Calu3 (cell line): Measurements from ENCODE around the gene CTNNBIP1. TPM values are rescaled to one million over a fixed set of nuclear protein-coding genes. Genes with fewer than 3 reads are reported as not detected.

Experiments used
- BruUV-seq: library from RNA; stranded (reverse); fragments of 400-500 nt; replicated peaks from 2 replicates; lab custom pipeline; 2021; lab: Mats Ljungman, UMichigan
- CTCF ChIA-PET: fragments of 300-600 bp; sonication (Branson Sonifier 250); formaldehyde crosslinking; loops from one replicate; lab custom pipeline; 2022; ENCODE audit warnings: antibody characterized with exemption; lab: Charles Lee
- DNase-seq: peaks from one replicate; pipeline ENCODE4 v3.0.0; 2022
- H3K27ac Mint-ChIP-seq: one replicate; pipeline ENCODE4 v1.8.0; 2022; ENCODE audit warnings: mixed read lengths; ENCODE audit not compliant: unreplicated experiment
- H3K27me3 Mint-ChIP-seq: one replicate; pipeline ENCODE4 v1.8.0; 2022; ENCODE audit warnings: mixed read lengths; ENCODE audit not compliant: unreplicated experiment
- H3K36me3 Mint-ChIP-seq: one replicate; pipeline ENCODE4 v1.8.0; 2022; ENCODE audit warnings: mild to moderate bottlenecking, moderate library complexity, mixed read lengths; ENCODE audit not compliant: insufficient read depth, unreplicated experiment
- H3K4me1 Mint-ChIP-seq: one replicate; pipeline ENCODE4 v1.8.0; 2022; ENCODE audit warnings: mild to moderate bottlenecking, low read depth, mixed read lengths; ENCODE audit not compliant: unreplicated experiment
- H3K4me3 Mint-ChIP-seq: one replicate; pipeline ENCODE4 v1.8.0; 2022; ENCODE audit warnings: mild to moderate bottlenecking, low read depth, moderate library complexity, mixed read lengths; ENCODE audit not compliant: unreplicated experiment
- H3K9me3 Mint-ChIP-seq: one replicate; pipeline ENCODE4 v1.8.0; 2022; ENCODE audit warnings: low read depth, mixed read lengths; ENCODE audit not compliant: unreplicated experiment
- intact Hi-C: fragments of 100-400 bp; cut with micrococcal nuclease; formaldehyde crosslinking; loops from one replicate; pipeline ENCODE4 v1.10.0; 2022; ENCODE audit not compliant: unreplicated experiment
- total RNA-seq: library from RNA; stranded (reverse); gene quantifications from 2 replicates; pipeline ENCODE4 v1.2.3, GENCODE V29; 2022
- TF ChIP-seq, protein P1 (sequence below): fragments of 200-600 bp; IDR thresholded peaks from one replicate; pipeline ENCODE4 v1.8.0; 2022; ENCODE audit warnings: antibody characterized with exemption; ENCODE audit not compliant: unreplicated experiment

Gene CTNNBIP1
- total RNA-seq, 1 experiment from 2014 or later, result 11.8 TPM

DNA sequence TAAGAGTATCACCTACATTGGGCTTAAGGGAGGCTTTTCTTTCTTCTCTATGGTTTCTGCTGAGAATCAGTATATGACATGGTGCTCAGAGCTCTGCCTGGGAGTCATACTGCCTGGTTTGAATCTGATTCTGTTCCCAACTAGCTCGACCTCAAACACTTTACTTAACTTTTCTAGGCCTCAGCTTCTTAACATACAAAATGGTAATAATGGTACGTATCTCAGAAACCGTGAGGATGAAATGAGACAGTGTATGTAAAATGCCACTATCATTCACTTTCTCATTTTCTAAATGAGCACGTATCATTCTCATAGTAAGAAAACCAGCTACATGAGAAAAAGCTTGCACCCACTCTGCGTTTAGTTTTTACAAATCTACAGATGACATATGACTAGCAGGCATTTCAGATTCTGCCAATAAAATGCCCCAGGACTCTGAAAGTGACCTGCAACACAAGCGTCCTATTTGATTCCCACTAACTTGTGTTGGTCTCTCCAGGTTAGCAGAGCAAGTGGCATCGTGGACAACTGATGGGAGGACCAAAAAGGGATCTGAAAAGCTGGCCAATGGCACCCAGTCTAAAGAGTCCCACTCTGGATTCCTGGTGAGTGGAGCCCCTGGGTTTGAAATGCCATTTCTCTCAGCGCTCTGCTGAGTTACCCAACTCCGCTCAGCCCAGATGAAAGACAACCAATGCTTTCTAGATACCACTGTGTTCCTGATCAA lies 6.1 kb downstream of the CTNNBIP1 start:
- no peaks in the 10 kb centered on the region for H3K9me3 Mint-ChIP-seq
- peaks cover 31% of the 10 kb centered on the region for H3K4me1 Mint-ChIP-seq
- no peak for DNase-seq
- peaks cover 1% of the 10 kb centered on the region for H3K36me3 Mint-ChIP-seq
- BruUV-seq, result no TSS peak
- H3K27ac Mint-ChIP-seq, result no peak overlapping the region
- no peak overlapping the region for H3K4me3 Mint-ChIP-seq
- TF ChIP-seq, protein P1, sequence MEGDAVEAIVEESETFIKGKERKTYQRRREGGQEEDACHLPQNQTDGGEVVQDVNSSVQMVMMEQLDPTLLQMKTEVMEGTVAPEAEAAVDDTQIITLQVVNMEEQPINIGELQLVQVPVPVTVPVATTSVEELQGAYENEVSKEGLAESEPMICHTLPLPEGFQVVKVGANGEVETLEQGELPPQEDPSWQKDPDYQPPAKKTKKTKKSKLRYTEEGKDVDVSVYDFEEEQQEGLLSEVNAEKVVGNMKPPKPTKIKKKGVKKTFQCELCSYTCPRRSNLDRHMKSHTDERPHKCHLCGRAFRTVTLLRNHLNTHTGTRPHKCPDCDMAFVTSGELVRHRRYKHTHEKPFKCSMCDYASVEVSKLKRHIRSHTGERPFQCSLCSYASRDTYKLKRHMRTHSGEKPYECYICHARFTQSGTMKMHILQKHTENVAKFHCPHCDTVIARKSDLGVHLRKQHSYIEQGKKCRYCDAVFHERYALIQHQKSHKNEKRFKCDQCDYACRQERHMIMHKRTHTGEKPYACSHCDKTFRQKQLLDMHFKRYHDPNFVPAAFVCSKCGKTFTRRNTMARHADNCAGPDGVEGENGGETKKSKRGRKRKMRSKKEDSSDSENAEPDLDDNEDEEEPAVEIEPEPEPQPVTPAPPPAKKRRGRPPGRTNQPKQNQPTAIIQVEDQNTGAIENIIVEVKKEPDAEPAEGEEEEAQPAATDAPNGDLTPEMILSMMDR, result no peak
- H3K27me3 Mint-ChIP-seq, result no peaks in the 10 kb centered on the region
- intact Hi-C loops, result no loop called here
- CTCF ChIA-PET, result no interaction called here

- no peaks in the 10 kb centered on the region for H3K27me3 Mint-ChIP-seq
- DNase-seq, result no peak
- BruUV-seq, result no TSS peak
Observed at GRCh38 chr1:9902060-9902452, 8.0 kb downstream of the CTNNBIP1 start.

GRCh38 chr1:9901148-9902059 lies 8.7 kb downstream of the CTNNBIP1 start:
- Mint-ChIP-seq H3K36me3 (no peaks in the 10 kb centered on the region), H3K27ac (no peak overlapping the region), H3K27me3 (no peaks in the 10 kb centered on the region), H3K4me1 (peaks cover 13% of the 10 kb centered on the region), H3K4me3 (no peak overlapping the region), H3K9me3 (no peaks in the 10 kb centered on the region)
- BruUV-seq, result no TSS peak
- CTCF ChIA-PET, result interaction anchor here (0.6 to 0.9 kb wide), 2 partner anchors 13 to 93 kb away, joined by 3 to 4 read pairs; no protein-coding TSS in a partner anchor
- TF ChIP-seq, protein P1, result no peak
- no peak for DNase-seq
- intact Hi-C loops, result no loop called here

More at GRCh38 chr1:9902060-9902452, 8.0 kb downstream of the CTNNBIP1 start:
- Mint-ChIP-seq H3K9me3 (no peaks in the 10 kb centered on the region), H3K36me3 (no peaks in the 10 kb centered on the region), H3K4me3 (no peak overlapping the region), H3K27ac (no peak overlapping the region), H3K4me1 (peaks cover 13% of the 10 kb centered on the region)
- TF ChIP-seq, protein P1, result no peak
- CTCF ChIA-PET, result interaction anchor here (0.6 kb wide), 1 partner anchor 94 kb away, joined by 3 read pairs; no protein-coding TSS in a partner anchor
- intact Hi-C loops, result no loop called here
